GM18907 (cell line): ENCODE results near the gene ITIH2.

Experiments used
- ATAC-seq: cut with Tn5 transposase; IDR thresholded peaks from one replicate; pipeline ENCODE4 v1.9.1; 2021; ENCODE audit warnings: mild to moderate bottlenecking, moderate library complexity; ENCODE audit not compliant: unreplicated experiment

The ITIH2 gene

GRCh38 chr10:7794251-7795026 lies 91.3 kb downstream of the ITIH2 start:
- ATAC-seq: no peak

GRCh38 chr10:7795605-7796004 lies 92.5 kb downstream of the ITIH2 start:
- ATAC-seq: no peak

- no peak for ATAC-seq
Observed at GRCh38 chr10:7797582-7797981, 94.5 kb downstream of the ITIH2 start.
